Camera-type eye (tissue), 1 donor: ENCODE measurements around the gene NFATC4. TPM values are rescaled to one million over a fixed set of nuclear protein-coding genes. Genes with fewer than 3 reads are reported as not detected.

ENCODE experiments used
- total RNA-seq: library from RNA; depleted of rRNA; stranded (reverse); fragments of >200 nt; gene quantifications from one replicate; pipeline ENCODE4 v1.2.3, GENCODE V29; 2014

Gene NFATC4
- total RNA-seq = 67.8 TPM

DNA sequence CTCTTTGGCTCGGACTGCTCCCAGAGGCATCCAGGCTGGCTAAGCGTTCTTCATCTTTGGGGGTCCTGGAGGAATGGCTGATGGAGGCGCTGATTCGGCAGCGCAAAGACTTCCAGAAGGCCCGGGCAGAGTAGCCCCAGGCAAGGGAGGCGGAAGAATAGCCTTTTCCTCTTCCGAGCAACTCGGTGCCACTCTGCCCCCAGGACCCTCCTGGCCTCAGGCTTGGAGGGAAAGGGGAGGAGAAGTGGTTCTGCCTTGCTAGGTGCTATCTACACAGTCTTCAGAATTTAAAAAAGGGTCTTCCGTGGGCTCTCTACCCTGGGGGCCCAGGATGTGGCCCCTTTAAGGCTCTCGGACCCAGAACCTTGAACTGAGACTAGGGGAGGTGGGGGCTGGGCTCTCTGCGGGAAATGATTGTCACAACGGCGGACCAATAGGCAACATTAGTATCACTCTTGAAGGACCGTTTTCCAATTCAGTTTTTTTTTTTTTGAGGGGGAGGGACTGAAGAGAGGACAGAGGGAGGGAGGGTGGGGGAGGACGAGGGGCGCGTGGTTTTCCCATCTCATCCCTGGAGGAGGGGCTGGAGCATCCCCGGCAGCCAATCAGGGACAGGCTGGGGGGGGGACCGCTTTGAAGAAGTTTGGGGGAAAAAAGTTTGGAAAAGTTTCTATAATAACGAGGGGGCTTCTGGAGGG is at the start of gene NFATC4:
TSS of gene NFATC4 (plus strand) at position 671 of the 698 bp plus-strand sequence. CDS start 157 bp downstream, outside the sequence.

DNA sequence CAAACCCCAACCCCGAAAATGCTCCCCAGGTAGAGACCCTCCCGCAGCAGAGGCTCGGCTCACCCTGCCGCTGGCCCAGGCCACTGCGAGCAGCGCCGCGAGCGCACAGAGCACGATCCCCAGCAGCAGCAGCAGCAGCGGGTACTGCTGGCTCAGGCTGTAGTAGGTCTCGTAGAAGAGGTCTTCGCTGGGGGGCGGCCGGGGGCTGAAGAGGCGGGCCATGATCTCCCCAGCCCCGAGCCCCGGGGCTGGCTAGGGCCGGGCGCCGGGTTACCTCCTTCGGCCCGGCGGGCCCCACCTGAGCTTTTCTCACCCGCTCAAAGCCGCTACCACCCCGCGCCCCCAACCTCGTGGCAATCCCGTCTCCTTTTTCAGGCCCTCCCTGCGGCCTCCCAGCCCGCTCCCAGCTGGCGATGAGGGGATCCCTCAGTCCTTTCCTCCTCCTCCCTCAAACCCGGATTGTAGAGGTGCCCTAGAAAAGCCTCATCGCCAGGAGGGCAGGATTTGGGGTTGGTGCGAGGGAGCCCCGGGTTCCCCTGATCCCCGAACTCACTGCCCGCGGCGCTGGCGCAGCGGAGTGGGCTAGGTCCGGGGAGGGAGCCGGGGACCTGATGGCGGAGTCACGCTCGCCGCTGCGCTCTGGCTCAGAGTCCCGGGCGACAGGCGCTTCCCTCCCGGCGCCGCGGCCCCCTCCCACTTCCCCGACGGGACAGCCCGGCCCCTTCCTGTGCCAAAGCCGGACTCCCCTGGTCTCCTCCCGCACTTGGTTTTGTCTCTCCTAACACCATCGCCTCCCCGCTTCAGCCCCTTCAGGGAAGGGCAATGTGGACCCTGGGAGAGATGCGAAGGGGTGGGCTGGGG is 33.3 kb upstream of the NFATC4 start, which contains the start of gene ADCY4:
TSS of gene ADCY4 (minus strand) at position 641 of the 861 bp plus-strand sequence. CDS start at position 222, 419 bp downstream.

GRCh38 chr14:24339284-24340151 is 28.5 kb upstream of the NFATC4 start, which contains the start of gene RIPK3:
Gene RIPK3, minus strand, starts transcription at chr14:24339991. Its CDS starts 165 bp downstream, at chr14:24339826.

DNA sequence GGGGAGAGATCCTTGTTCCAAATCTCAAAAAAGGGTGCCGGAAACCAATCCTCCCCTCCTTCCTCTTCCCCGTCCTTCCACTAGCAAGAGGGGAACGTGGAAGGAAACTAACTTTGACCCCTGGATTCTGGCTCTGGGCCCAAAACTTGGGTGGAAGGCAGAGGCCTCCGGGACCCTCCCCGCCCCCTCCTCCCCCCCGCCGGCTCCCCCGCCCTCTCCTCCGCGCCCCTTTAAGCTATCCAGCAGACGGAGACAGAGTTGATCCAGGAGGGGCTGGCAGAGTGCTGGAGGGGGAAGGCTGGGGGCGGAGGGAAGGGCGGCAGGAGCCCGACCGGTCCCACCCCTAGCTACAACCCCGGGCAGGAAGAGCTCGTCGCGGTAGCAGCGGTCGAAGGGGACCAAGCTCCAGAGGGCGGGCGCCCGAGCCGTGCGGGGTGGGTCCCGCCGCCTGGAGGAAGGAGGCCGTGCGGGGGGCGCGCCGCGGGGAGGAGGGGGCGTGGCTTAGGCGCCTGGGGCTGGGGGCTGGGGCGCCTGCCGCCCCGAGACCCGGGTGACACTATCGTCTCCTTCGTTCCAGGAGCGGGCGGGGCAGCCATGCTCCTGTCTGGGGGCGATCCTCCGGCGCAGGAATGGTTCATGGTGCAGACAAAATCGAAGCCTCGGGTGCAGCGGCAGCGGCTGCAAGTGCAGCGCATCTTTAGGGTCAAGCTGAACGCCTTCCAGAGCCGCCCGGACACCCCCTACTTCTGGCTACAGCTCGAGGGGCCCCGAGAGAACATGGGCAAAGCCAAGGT is 30.9 kb downstream of the NFATC4 start, which contains the start of gene NYNRIN:
TSS of gene NYNRIN (plus strand) at position 351 of the 794 bp plus-strand sequence. CDS start at position 595, 244 bp downstream.

Other genes with a start within 250 kb of the NFATC4 start
- gene FITM1, start 237.5 kb upstream of the NFATC4 start, total RNA-seq = 11.4 TPM
- gene PSME1, start 232.0 kb upstream of the NFATC4 start, total RNA-seq = 58.5 TPM
- gene EMC9, start 226.6 kb upstream of the NFATC4 start, total RNA-seq = 15.1 TPM
- 28.6 TPM for gene PSME2, start 221.6 kb upstream of the NFATC4 start, total RNA-seq
- 72.5 TPM for gene RNF31, start 220.7 kb upstream of the NFATC4 start, total RNA-seq
- 35.1 TPM for gene IRF9, start 206.9 kb upstream of the NFATC4 start, total RNA-seq
- 22.4 TPM for gene REC8, start 196.1 kb upstream of the NFATC4 start, total RNA-seq
- 19.1 TPM for gene IPO4, start 179.4 kb upstream of the NFATC4 start, total RNA-seq
- 58.9 TPM for gene TM9SF1, start 172.7 kb upstream of the NFATC4 start, total RNA-seq
- not detected for gene TSSK4, start 162.5 kb upstream of the NFATC4 start, total RNA-seq
- 53.5 TPM for gene CHMP4A, start 154.7 kb upstream of the NFATC4 start, total RNA-seq
- gene MDP1, start 152.1 kb upstream of the NFATC4 start, total RNA-seq = 20.5 TPM
- 61.8 TPM for gene NEDD8, start 135.8 kb upstream of the NFATC4 start, total RNA-seq
- gene GMPR2, start 135.3 kb upstream of the NFATC4 start, total RNA-seq = 62.6 TPM
- 44.8 TPM for gene TINF2, start 125.6 kb upstream of the NFATC4 start, total RNA-seq
- gene TGM1, start 105.0 kb upstream of the NFATC4 start, total RNA-seq = 6.2 TPM
- 26.6 TPM for gene RABGGTA, start 96.6 kb upstream of the NFATC4 start, total RNA-seq
- gene DHRS1, start 68.4 kb upstream of the NFATC4 start, total RNA-seq = 19.4 TPM
- gene NOP9, start 68.3 kb upstream of the NFATC4 start, total RNA-seq = 21.8 TPM
- 17.5 TPM for gene CIDEB, start 60.2 kb upstream of the NFATC4 start, total RNA-seq
- 6.9 TPM for gene LTB4R2, start 58.0 kb upstream of the NFATC4 start, total RNA-seq
- gene LTB4R, start 56.7 kb upstream of the NFATC4 start, total RNA-seq = 2.7 TPM
- gene ADCY4, start 33.1 kb upstream of the NFATC4 start, total RNA-seq = 13.0 TPM
- 4.4 TPM for gene RIPK3, start 28.2 kb upstream of the NFATC4 start, total RNA-seq
- 47.5 TPM for gene NYNRIN, start 30.8 kb downstream of the NFATC4 start, total RNA-seq
- 2.0 TPM for gene CBLN3, start 61.5 kb downstream of the NFATC4 start, total RNA-seq
- gene KHNYN, start 61.8 kb downstream of the NFATC4 start, total RNA-seq = 58.6 TPM
- 32.4 TPM for gene SDR39U1, start 74.6 kb downstream of the NFATC4 start, total RNA-seq
- gene CMA1, start 140.1 kb downstream of the NFATC4 start, total RNA-seq = not detected
- 3.1 TPM for gene CTSG, start 208.1 kb downstream of the NFATC4 start, total RNA-seq
- not detected for gene GZMH, start 241.5 kb downstream of the NFATC4 start, total RNA-seq